ENCODE measurements around the gene CFAP141.

Gene CFAP141

DNA sequence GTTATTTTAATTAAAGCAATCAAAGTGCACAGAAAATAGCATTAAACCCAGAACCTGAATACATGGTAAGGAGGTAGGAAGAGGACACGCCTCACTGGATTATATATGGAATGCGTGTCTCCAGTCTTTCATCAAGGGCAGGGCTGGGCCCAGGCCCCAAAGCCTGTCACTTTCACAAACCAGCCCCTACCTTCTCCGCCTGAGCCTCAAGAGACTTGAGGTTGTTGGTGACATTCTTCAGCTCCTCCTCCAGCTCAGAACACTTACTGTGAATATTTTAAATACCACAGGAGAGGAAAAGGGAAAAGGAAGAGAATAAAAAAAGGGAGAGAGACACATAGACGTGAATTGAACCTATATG is 34.9 kb downstream of the CFAP141 start:
- no peak for DNase-seq (ENCODE audit: low read depth)

DNA sequence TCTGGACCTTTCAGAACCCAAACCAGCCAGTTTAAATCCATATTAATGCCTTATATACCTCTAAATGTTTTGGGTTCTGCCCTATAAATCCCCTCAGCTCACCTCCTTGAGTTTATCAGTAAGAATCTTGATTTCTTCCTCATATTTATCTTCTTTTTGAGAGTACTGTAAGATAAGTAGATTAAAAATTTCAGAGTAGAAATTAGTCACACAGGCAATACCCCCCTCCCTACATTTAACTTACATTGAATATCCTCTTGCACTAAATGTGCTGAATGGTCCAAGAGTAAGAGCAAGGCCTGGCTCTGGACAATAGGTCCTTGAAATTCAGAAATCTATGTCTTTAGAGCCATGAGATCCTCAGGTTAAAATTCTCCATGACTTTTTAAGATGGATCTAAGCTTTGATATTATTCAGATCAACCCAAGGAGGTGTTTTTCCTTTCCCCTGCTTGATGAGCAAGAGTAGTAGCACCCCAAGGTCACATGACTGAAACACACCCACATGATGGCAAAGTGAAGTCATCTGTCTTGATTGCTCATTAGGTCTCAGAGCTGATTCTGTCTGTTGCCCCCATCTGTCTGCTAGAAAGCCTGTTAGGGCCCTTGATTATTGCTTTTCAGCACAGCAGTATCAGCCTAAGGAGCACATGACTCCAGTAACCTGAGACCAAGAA is 35.4 kb downstream of the CFAP141 start:
- DNase-seq (ENCODE audit: low read depth) = no peak

DNA sequence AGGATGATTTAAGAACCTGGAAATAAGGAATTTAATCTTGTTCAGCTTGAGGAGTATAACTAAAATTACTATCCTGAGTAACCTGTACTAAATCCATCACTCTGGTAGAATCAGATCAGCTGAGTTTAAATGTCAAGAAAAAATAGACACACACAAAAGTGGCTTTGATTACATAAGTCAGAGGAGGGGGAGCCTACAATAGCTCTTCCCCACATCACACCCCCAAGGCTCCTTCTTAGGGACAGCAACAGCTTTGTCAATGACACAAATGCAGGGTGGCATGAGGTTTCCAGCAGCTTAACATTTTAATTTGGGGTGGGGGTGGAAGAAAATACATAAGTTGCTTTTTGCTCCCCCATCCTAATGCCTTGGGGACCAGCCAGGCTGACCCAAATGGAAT is 38.7 kb downstream of the CFAP141 start:
- DNase-seq (ENCODE audit: low read depth) = no peak

DNA sequence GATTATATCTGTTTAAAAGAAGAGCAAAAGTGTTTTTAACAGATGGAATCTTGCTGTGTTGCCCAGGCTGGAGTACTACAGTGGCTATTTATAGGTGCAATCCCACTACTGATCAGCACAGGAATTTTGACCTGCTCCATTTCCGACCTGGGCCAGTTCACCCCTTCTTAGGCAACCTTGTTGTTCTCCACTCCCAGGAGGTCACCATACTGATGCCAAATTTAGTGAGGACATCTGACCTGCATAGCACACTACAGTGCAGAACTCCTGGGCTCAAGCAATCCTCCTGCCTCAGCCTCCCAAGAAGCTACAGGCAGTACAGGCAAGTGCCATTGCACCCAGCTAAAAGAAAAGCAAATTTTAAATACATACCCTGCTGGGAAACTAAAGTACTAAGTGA is 39.9 kb downstream of the CFAP141 start:
- no peak for DNase-seq (ENCODE audit: low read depth)

DNA sequence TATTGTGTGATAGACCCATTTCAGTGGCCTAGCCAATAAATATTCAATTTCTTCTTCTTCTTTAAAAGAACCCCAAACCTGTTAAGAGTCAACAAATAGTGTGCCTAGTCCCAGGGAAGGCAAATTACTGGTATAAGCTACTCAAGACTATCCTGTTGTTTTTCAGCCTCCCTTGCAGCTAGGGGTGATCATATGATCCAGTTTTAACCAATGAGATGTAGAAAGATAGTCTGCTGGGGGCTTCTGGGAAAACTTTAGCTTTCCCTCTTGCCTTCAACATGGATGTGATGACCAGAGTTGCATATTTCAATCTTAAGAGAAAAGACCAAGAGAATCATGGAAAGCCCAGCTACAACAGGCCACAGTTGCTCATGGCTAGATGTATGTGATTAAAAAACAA is 46.6 kb downstream of the CFAP141 start:
- DNase-seq (ENCODE audit: low read depth) = no peak

DNA sequence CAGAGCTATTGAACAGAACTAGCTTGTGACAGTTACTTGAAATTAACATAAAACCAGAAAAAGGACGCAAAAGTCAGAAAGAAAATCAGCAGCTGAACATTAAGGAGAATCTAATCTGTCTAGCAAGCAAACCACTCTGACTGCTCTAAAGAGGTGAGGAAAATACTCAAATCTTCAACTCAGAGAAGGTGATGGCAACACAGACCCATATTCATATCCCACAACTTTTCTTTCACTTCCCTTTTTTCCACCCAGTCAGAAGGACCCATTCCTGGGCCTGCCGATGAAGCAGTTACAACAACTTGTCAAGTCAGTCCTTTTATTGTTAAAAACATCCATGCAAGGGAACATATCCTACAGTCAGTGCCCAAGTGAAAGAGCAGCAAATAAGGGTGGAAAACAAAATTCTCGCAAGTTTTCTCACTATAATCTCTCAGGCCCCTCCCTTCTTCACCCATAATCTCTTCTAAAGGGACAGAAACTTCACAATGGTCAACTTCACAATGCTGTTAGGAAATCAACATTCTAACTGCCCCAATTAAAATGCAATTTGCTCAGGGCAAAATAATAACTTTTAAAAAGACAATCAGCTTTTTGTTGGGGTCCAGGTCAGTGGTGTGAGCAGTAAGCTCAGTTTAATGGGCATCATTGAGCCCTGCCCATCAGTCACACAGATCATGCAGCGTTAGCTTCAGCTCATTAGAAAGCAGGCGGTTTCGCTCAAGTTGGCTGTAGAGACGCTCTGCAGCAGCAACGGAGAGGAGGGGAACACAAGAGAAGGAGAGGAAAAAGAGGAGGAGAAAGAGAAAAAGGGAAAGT is 47.6 kb downstream of the CFAP141 start:
- DNase-seq (ENCODE audit: low read depth) = no peak

DNA sequence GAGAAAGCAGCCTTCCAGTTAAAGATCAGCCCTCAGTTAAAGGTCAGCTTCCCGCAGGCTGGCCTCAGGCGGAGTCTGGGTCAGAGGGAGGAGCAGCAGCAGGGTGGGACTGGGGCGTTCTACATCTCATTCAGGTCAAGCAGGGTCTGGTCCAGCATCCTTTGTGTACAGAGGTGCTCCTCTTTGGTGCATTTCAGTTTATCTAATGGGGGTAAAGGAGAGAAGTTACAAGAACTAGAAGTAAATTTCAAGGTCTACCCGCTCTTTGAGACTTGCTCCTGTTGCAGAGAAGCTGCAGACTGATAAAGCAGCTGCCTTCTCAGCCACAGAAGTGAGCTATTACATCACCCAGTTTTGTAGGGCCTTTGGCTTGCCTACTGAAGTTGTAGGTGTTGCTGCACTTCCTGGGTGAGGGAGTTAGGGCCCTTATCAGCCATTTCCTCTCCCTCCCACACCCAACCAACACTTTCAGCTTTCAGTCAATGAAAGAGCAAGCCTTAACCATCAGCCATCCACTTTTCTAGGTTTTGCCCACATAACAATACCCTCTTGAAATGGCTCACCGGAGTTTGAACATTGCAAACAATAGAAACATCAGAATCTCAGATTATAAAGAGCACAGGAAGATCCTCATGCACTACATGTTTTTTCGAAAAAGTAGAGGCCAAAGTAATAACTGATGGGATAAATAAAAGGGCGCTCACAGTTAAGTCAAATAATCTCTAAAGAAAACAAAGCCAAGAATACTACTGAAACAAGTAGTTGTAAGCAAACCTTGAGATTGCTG is 48.4 kb downstream of the CFAP141 start:
- DNase-seq (ENCODE audit: low read depth) = peak; percentile 55

DNA sequence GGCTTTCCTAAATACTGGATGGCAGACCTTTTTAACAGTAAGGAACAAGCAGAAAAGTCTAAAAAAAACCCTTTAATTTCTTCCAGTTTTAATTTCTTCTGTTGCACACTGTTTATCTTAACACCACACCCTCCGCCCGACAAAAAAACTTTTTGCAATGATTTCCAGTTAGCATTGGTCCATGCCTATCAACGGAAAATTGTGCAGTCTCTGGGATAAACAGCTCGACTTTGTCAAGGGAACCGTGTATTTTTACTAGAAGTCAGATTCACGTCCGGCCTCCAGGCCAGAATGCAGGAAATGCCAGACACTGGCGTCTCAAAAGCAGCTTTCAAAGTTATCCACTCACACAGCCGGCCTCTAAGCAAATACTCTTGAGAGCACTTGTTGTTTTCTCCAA is 50.9 kb downstream of the CFAP141 start:
- no peak for DNase-seq (ENCODE audit: low read depth)

DNA sequence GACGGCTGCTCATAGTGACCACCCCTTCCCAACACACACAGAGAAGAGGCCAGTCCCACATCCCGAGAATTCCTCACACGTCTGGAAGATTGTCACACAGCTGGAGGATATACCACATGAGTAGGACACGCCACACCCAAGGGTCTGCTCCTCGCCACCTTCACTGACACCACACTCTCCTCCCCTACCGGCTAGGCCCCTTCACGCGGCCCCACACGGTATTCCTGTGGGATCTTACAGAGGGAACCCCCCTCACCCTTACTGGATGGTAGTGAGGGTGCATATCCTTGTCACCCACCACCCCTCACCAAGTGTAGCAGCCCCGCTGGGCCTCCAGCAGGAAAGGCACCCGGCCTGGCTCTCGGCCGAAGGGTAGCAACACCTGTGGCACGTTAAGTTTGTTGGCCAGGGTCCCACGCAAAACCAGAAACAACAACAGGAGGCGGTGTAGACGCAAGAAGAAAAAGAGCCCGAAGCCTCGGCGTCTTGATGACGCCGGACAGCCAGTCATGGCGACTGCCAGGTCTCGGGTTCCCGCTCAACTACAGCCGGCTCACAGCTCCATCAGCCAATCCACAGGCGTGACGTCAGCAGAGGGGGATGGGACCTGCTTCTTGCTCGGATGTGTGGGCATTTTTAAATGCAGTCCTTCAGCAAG is 51.5 kb downstream of the CFAP141 start, which contains the start of gene NUP210L:
TSS of gene NUP210L (minus strand) at position 540 of the 658 bp plus-strand sequence.
- no peak for DNase-seq (ENCODE audit: low read depth)

DNA sequence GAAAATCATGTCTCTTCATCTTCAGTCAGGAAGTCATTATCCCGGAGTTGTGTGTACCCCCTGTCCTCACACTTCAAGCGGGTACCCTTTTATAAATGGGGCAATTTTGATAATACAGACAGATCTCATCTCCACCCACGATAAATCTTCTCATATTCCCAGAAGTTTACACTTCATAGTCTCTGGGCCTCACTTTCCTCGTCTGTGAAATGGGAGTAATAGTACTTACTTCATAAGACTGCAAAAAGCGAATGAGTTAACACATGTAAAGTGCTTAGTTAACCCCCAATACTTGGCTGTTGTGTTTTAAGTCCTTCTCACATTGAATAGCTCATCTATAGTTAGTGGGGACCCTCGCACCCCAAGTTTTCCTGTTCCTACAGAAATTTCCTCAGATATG is 52.1 kb downstream of the CFAP141 start:
- DNase-seq (ENCODE audit: low read depth) = no peak

DNA sequence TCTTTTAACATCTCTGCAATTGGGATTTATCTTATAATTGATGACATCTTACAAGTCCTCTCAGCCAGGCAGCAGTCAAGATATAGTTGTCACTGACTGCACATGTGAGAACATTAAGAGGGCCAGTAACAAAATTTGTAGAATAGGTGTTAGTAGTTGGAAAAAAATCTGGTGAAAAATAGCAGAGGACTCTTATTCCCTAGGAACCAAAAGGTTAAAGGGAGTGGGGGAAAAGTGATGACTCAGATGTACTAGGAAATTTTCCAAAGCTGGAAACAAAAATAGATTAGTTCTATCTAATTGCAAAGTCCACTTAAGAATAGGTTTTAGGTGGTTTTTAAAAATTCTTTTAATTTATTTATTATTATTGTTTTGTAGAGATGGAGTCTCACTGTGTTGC is 54.8 kb downstream of the CFAP141 start:
- DNase-seq (ENCODE audit: low read depth) = no peak
